Epithelial cell of esophagus (primary cell): ENCODE results near the gene CAMSAP3.

Source experiments
- DNase-seq: peaks from one replicate; pipeline ENCODE4 v3.0.0; 2010; ENCODE audit warnings: low read depth
- H3K4me3 ChIP-seq: 2 replicates; pipeline ENCODE4 v1.5.1; 2011; ENCODE audit warnings: mild to moderate bottlenecking, low read length, control low read depth
- CTCF ChIP-seq: IDR thresholded peaks from 2 replicates; pipeline ENCODE4 v1.5.1; 2011; ENCODE audit warnings: low read depth, mild to moderate bottlenecking, low read length, control low read depth, inconsistent platforms; ENCODE audit not compliant: insufficient read depth; ENCODE audit errors: missing control alignments

The CAMSAP3 gene

GRCh38 chr19:7644550-7644877 lies 48.9 kb downstream of the CAMSAP3 start:
- TF ChIP-seq CTCF = no peak
- DNase-seq = no peak

GRCh38 chr19:7645163-7645562 lies 49.5 kb downstream of the CAMSAP3 start:
- no peak overlapping the region for H3K4me3 ChIP-seq
- no peak for DNase-seq
- TF ChIP-seq CTCF = no peak

More at GRCh38 chr19:7644550-7644877, 48.9 kb downstream of the CAMSAP3 start:
- no peak overlapping the region for H3K4me3 ChIP-seq

- no peak overlapping the region for H3K4me3 ChIP-seq
- no peak for DNase-seq
- no peak for TF ChIP-seq CTCF
These were observed 50.2 kb downstream of the CAMSAP3 start for GRCh38 chr19:7645656-7646425.

- TF ChIP-seq CTCF = no peak
These were observed 50.7 kb downstream of the CAMSAP3 start for GRCh38 chr19:7646426-7646700.

GRCh38 chr19:7647156-7647555 lies 51.5 kb downstream of the CAMSAP3 start:
- no peak for DNase-seq
- TF ChIP-seq CTCF = no peak

More at GRCh38 chr19:7646426-7646700, 50.7 kb downstream of the CAMSAP3 start:
- no peak overlapping the region for H3K4me3 ChIP-seq
- DNase-seq = no peak

GRCh38 chr19:7648265-7649014 lies 52.8 kb downstream of the CAMSAP3 start:
- DNase-seq = no peak
- H3K4me3 ChIP-seq = no peak overlapping the region
- TF ChIP-seq CTCF = no peak

More at GRCh38 chr19:7647156-7647555, 51.5 kb downstream of the CAMSAP3 start:
- no peak overlapping the region for H3K4me3 ChIP-seq
